ENCODE results near the gene CDH23. TPM values are rescaled to one million over a fixed set of nuclear protein-coding genes. Genes with fewer than 3 reads are reported as not detected.
"Not testable (repeated sequence)": the region's sequence is repeated elsewhere in the genome, so short reads cannot be mapped to it uniquely, and the experiment has no call there.

CDH23 gene
- total and polyA plus RNA-seq, 8 donors: 1.8 to 22.8 (median 3.0) TPM

GRCh38 chr10:71597821-71598498 is 201.2 kb downstream of the CDH23 start:
- Histone ChIP-seq H3K36me3 (no peaks in the 10 kb centered on the region), H3K9me3 (no peaks in the 10 kb centered on the region), H3K27me3 (no peaks in the 10 kb centered on the region), H3K4me3 (no peak overlapping the region), H3K4me1 (peaks cover 13 to 21% of the 10 kb centered on the region in 2 donors), H3K27ac (peak overlapping the region; percentile 88 to 91)
- peak; percentile 69 for ATAC-seq
- intact Hi-C loops (cut with DNase I): no loop called here
- DNase-seq: peak in 1 of 4 donors; percentile 72
- no peak for TF ChIP-seq CTCF (IDR thresholded peaks at IDR 0.05)

- DNase-seq: peak in 2 of 4 donors; percentile 76 to 82
- no peak for TF ChIP-seq CTCF (IDR thresholded peaks at IDR 0.05)
- intact Hi-C loops (cut with DNase I): no loop called here
These were observed 201.9 kb downstream of the CDH23 start for GRCh38 chr10:71598621-71599055.

GRCh38 chr10:71599518-71599917 is 202.8 kb downstream of the CDH23 start:
- H3K27ac ChIP-seq: peak overlapping the region in 1 of 2 donors; percentile 91
- no peaks in the 10 kb centered on the region for H3K9me3 ChIP-seq
- DNase-seq (no peak), ATAC-seq (no peak)
- H3K27me3 ChIP-seq: no peaks in the 10 kb centered on the region
- intact Hi-C loops (cut with DNase I): no loop called here
- peaks cover 13 to 21% of the 10 kb centered on the region in 2 donors for H3K4me1 ChIP-seq
- H3K4me3 ChIP-seq: no peak overlapping the region
- no peaks in the 10 kb centered on the region for H3K36me3 ChIP-seq
- no peak for TF ChIP-seq CTCF (IDR thresholded peaks at IDR 0.05)

More at GRCh38 chr10:71598621-71599055, 201.9 kb downstream of the CDH23 start:
- Histone ChIP-seq H3K9me3 (no peaks in the 10 kb centered on the region), H3K4me1 (peaks cover 13 to 21% of the 10 kb centered on the region in 2 donors), H3K27me3 (no peaks in the 10 kb centered on the region), H3K36me3 (no peaks in the 10 kb centered on the region), H3K4me3 (no peak overlapping the region), H3K27ac (peak overlapping the region; percentile 88 to 91)
- ATAC-seq: peak; percentile 73

- intact Hi-C loops (cut with DNase I); ATAC-seq; DNase-seq; H3K4me3 ChIP-seq; H3K36me3 ChIP-seq; H3K9me3 ChIP-seq; H3K27me3 ChIP-seq: not testable (repeated sequence)
- Histone ChIP-seq H3K4me1 (peaks cover 13 to 21% of the 10 kb centered on the region in 2 donors), H3K27ac (peak overlapping the region; percentile 26 to 38)
These were observed 203.5 kb downstream of the CDH23 start for GRCh38 chr10:71600242-71600641.

- Histone ChIP-seq H3K27me3 (no peaks in the 10 kb centered on the region), H3K9me3 (no peaks in the 10 kb centered on the region), H3K36me3 (no peaks in the 10 kb centered on the region), H3K4me1 (peaks cover 13 to 21% of the 10 kb centered on the region in 2 donors), H3K27ac (peak overlapping the region; percentile 26 to 38), H3K4me3 (no peak overlapping the region)
- no peak for TF ChIP-seq CTCF (IDR thresholded peaks at IDR 0.05)
- intact Hi-C loops (cut with DNase I): no loop called here
- ATAC-seq (peak; percentile 19), DNase-seq (no peak)
These were observed 204.1 kb downstream of the CDH23 start for GRCh38 chr10:71600849-71601248.
